CD14-positive monocyte (primary cell): ENCODE measurements around the gene BASP1. TPM values are rescaled to one million over a fixed set of nuclear protein-coding genes. Genes with fewer than 3 reads are reported as not detected.

ENCODE experiments used
- DNase-seq, 3 donors: peaks; one replicate each; pipeline ENCODE4 v3.0.0-alpha.2; 2011 to 2022
- H2AFZ ChIP-seq: 2 replicates; pipeline ENCODE4 v1.6.0; 2012; ENCODE audit warnings: mild to moderate bottlenecking, low read depth, low read length, inconsistent platforms; ENCODE audit not compliant: insufficient read depth, poor library complexity, severe bottlenecking
- H3K27ac ChIP-seq, 2 donors: 1 replicate in 1 of 2; 2 replicates in 1 of 2; pipeline ENCODE4 v1.5.1; 2012 to 2013; ENCODE audit warnings: low read length in 2 of 2, control low read depth in 1 of 2, inconsistent platforms in 1 of 2, low read depth in 1 of 2, mild to moderate bottlenecking in 1 of 2
- H3K27me3 ChIP-seq, 2 donors: one replicate each; pipeline versions ENCODE4 v1.6.0 to v1.6.1; 2011 to 2013; ENCODE audit warnings: low read length in 2 of 2; ENCODE audit not compliant: control insufficient read depth in 2 of 2, insufficient read depth in 2 of 2
- H3K36me3 ChIP-seq, 2 donors: replicated peaks in 1 of 2; 1 replicate in 1 of 2; 2 replicates in 1 of 2; pipeline versions ENCODE4 v1.5.1 to v1.6.1; 2012 to 2013; ENCODE audit warnings: low read length in 2 of 2, control low read depth in 1 of 2, inconsistent platforms in 1 of 2, mild to moderate bottlenecking in 1 of 2; ENCODE audit not compliant: insufficient read depth in 2 of 2, control insufficient read depth in 1 of 2
- H3K4me1 ChIP-seq, 2 donors: 1 replicate in 1 of 2; 2 replicates in 1 of 2; pipeline versions ENCODE4 v1.5.1 to v1.6.1; 2012 to 2013; ENCODE audit warnings: low read length in 2 of 2, control low read depth in 1 of 2, inconsistent platforms in 1 of 2, mild to moderate bottlenecking in 1 of 2, moderate library complexity in 1 of 2; ENCODE audit not compliant: insufficient read depth in 2 of 2, control insufficient read depth in 1 of 2
- H3K4me2 ChIP-seq: replicated peaks from 2 replicates; pipeline ENCODE3; 2012; ENCODE audit warnings: low read length, moderate library complexity, mild to moderate bottlenecking; ENCODE audit not compliant: poor library complexity, severe bottlenecking; ENCODE audit errors: extremely low read depth
- H3K4me3 ChIP-seq, 3 experiments: fragments of 200-600 bp in 1 of 3; sonication (generic) in 1 of 3; replicated peaks in 1 of 3; 1 replicate in 2 of 3; 2 replicates in 1 of 3; pipeline ENCODE4 v1.5.1; 2011 to 2013; ENCODE audit warnings: low read length in 3 of 3, mild to moderate bottlenecking in 3 of 3, control low read depth in 2 of 3, low read depth in 2 of 3, inconsistent platforms in 1 of 3, moderate library complexity in 1 of 3
- H3K79me2 ChIP-seq: 2 replicates; pipeline ENCODE4 v1.6.0; 2012; ENCODE audit warnings: mild to moderate bottlenecking, control low read depth, inconsistent platforms, low read length, moderate library complexity; ENCODE audit not compliant: insufficient read depth
- H3K9ac ChIP-seq: 2 replicates; pipeline ENCODE4 v1.6.0; 2017; ENCODE audit warnings: low read length, mild to moderate bottlenecking; ENCODE audit not compliant: insufficient read depth, poor library complexity, severe bottlenecking
- H3K9me3 ChIP-seq, 2 donors: replicated peaks in 1 of 2; 1 replicate in 1 of 2; 2 replicates in 1 of 2; pipeline versions ENCODE4 v1.5.1 to v1.6.1; 2012 to 2013; ENCODE audit warnings: low read length in 2 of 2, control low read depth in 1 of 2; ENCODE audit not compliant: control insufficient read depth in 1 of 2, insufficient read depth in 1 of 2
- H4K20me1 ChIP-seq: 2 replicates; pipeline ENCODE4 v1.6.0; 2012; ENCODE audit warnings: mild to moderate bottlenecking, low read length, control low read depth, moderate library complexity; ENCODE audit not compliant: insufficient read depth
- H3K27ac Mint-ChIP-seq, 7 donors: one replicate each; pipeline ENCODE4 v1.8.0; 2020; ENCODE audit warnings: mild to moderate bottlenecking in 7 of 7, mixed read lengths in 7 of 7, moderate library complexity in 6 of 7, inconsistent platforms in 2 of 7
- H3K27me3 Mint-ChIP-seq, 3 donors: one replicate each; pipeline ENCODE4 v1.8.0; 2021 to 2022; ENCODE audit warnings: low read depth in 3 of 3, mild to moderate bottlenecking in 3 of 3, mixed read lengths in 3 of 3, moderate library complexity in 3 of 3, inconsistent platforms in 1 of 3
- H3K36me3 Mint-ChIP-seq, 2 donors: one replicate each; pipeline ENCODE4 v1.8.0; 2020; ENCODE audit warnings: mixed read lengths in 2 of 2, inconsistent platforms in 1 of 2, mild to moderate bottlenecking in 1 of 2
- H3K4me1 Mint-ChIP-seq: one replicate; pipeline ENCODE4 v1.8.0; 2020; ENCODE audit warnings: mild to moderate bottlenecking, mixed read lengths
- H3K4me3 Mint-ChIP-seq, 2 donors: one replicate each; pipeline ENCODE4 v1.8.0; 2020; ENCODE audit warnings: mild to moderate bottlenecking in 2 of 2, mixed read lengths in 2 of 2, moderate library complexity in 1 of 2
- H3K9me3 Mint-ChIP-seq, 7 donors: one replicate each; pipeline ENCODE4 v1.8.0; 2020 to 2022; ENCODE audit warnings: mixed read lengths in 7 of 7, mild to moderate bottlenecking in 6 of 7, moderate library complexity in 6 of 7, inconsistent platforms in 2 of 7
- CTCF ChIP-seq: fragments of 200-600 bp; IDR thresholded peaks from one replicate; pipeline ENCODE4 v1.8.0; 2022; ENCODE audit warnings: antibody characterized with exemption, mild to moderate bottlenecking
- WGBS: methylation state at CpG from one replicate; pipeline ENCODE4 v1.1.5; 2013; ENCODE audit warnings: missing lambda C conversion rate; ENCODE audit not compliant: insufficient coverage; 5-methylcytosine and 5-hydroxymethylcytosine counted together
- intact Hi-C, 2 donors: fragments of 100-400 bp; cut with micrococcal nuclease; formaldehyde crosslinking; loops; one replicate each; pipeline versions ENCODE4 v1.15.0 to v1.15.1; 2023
- polyA plus RNA-seq, 3 donors: library from polyadenylated mRNA; depleted of rRNA in 1 of 3; unstranded in 2 of 3; stranded (reverse) in 1 of 3; fragments of 300-500 nt in 2 of 3; fragments of >200 nt in 1 of 3; fragmentation: Illumina TruSeq in 2 of 3; gene quantifications; 1 replicate in 2 of 3; 2 replicates in 1 of 3; pipeline ENCODE4 v1.2.3, GENCODE V29; 2012 to 2021

BASP1 gene
- polyA plus RNA-seq, 3 donors: 23.7 to 61.6 (median 36.6) TPM

- Histone ChIP-seq H3K9me3 (no peaks in the 10 kb centered on the region), H3K9ac (no peak overlapping the region), H4K20me1 (peaks cover 74% of the 10 kb centered on the region), H3K4me3 (no peak overlapping the region), H3K36me3 (no peaks in the 10 kb centered on the region), H3K27ac (no peak overlapping the region), H3K27me3 (no peaks in the 10 kb centered on the region), H3K79me2 (peaks cover 99% of the 10 kb centered on the region), H3K4me1 (peaks cover 14 to 16% of the 10 kb centered on the region in 2 donors), H3K4me2 (no peak overlapping the region), H2AFZ (no peak overlapping the region)
- intact Hi-C loops: loop anchor here (5.0 to 10.0 kb wide), 2 partner anchors 119 to 752 kb away; no protein-coding TSS in a partner anchor
- no peaks in the 10 kb centered on the region for H3K27me3 Mint-ChIP-seq
- peaks cover 67% of the 10 kb centered on the region for H3K4me1 Mint-ChIP-seq
- H3K4me3 Mint-ChIP-seq: no peak overlapping the region
- WGBS: no CpG with 5 or more reads among the region's 9 CpGs
- DNase-seq: no peak
- H3K36me3 Mint-ChIP-seq: peaks cover 25% of the 10 kb centered on the region in 2 donors
- H3K27ac Mint-ChIP-seq: peak overlapping the region in 3 of 7 donors; percentile 61 to 79 (median 64)
- TF ChIP-seq CTCF: no peak
- H3K9me3 Mint-ChIP-seq: peaks cover 0 to 3% (median 0%) of the 10 kb centered on the region in 7 donors
These were observed 8.1 kb downstream of the BASP1 start for GRCh38 chr5:17225520-17225919.

DNA sequence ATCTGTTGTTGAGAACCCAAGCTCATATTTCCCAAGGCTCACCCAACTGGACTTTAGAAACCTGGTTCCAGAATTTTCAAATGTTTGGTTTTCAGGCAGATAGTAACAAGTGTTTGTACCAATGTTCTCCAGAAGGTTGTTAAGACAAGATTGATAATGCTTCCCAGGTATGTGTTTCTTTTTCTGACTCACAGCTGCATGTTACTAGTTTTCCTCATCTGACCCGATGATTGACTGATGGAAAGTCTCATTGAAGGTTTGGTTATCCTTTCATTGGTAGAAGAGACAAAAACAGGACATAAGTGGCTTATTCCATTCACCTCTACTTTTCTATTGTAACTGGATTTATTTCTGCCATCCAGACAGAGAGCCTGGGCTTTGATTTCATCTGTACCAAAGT, 10.4 kb downstream of the BASP1 start:
- no peak for TF ChIP-seq CTCF
- WGBS: no CpG with 5 or more reads among the region's 1 CpG
- Histone ChIP-seq H3K4me1 (peaks cover 12 to 16% of the 10 kb centered on the region in 2 donors), H2AFZ (no peak overlapping the region), H3K9me3 (no peaks in the 10 kb centered on the region), H3K79me2 (peaks cover 99% of the 10 kb centered on the region), H3K9ac (no peak overlapping the region), H3K36me3 (peaks cover 0 to 20% of the 10 kb centered on the region in 2 donors), H3K27ac (peak overlapping the region in 1 of 2 donors; percentile 24), H3K27me3 (no peaks in the 10 kb centered on the region), H4K20me1 (peaks cover 61% of the 10 kb centered on the region), H3K4me3 (no peak overlapping the region), H3K4me2 (no peak overlapping the region)
- Mint-ChIP-seq H3K4me1 (peaks cover 51% of the 10 kb centered on the region), H3K4me3 (no peak overlapping the region), H3K36me3 (peaks cover 35 to 36% of the 10 kb centered on the region in 2 donors), H3K9me3 (peaks cover 0 to 3% (median 0%) of the 10 kb centered on the region in 7 donors), H3K27me3 (no peaks in the 10 kb centered on the region), H3K27ac (peak overlapping the region in 3 of 7 donors; percentile 2 to 66 (median 19))
- intact Hi-C loops: loop anchor here (5.0 to 10.0 kb wide), 2 partner anchors 117 to 749 kb away; no protein-coding TSS in a partner anchor
- DNase-seq: no peak
